LNCaP clone FGC (cell line): ENCODE results near the gene KRTAP3-1.

Experiments used
- DNase-seq: peaks from one replicate; pipeline ENCODE4 v3.0.0-alpha.2; 2011; ENCODE audit warnings: low read depth
- H3K4me3 ChIP-seq: 2 replicates; pipeline ENCODE4 v1.5.1; 2011; ENCODE audit warnings: mild to moderate bottlenecking, low read depth, low read length, control low read depth
- CTCF ChIP-seq: IDR thresholded peaks from 2 replicates; pipeline ENCODE4 v1.5.1; 2012; ENCODE audit warnings: mild to moderate bottlenecking; ENCODE audit not compliant: control insufficient read depth, insufficient read depth; ENCODE audit errors: extremely low read depth

Gene KRTAP3-1

GRCh38 chr17:41020336-41020735 lies 11.4 kb upstream of the KRTAP3-1 start:
- no peak overlapping the region for H3K4me3 ChIP-seq
- no peak for DNase-seq
- no peak for TF ChIP-seq CTCF

GRCh38 chr17:41019415-41019814 lies 10.5 kb upstream of the KRTAP3-1 start:
- no peak for DNase-seq
- no peak for TF ChIP-seq CTCF
- no peak overlapping the region for H3K4me3 ChIP-seq

GRCh38 chr17:41018541-41018940 lies 9.6 kb upstream of the KRTAP3-1 start:
- DNase-seq = no peak
- H3K4me3 ChIP-seq = no peak overlapping the region
- no peak for TF ChIP-seq CTCF

GRCh38 chr17:41016578-41017215 lies 7.8 kb upstream of the KRTAP3-1 start:
- no peak for TF ChIP-seq CTCF
- H3K4me3 ChIP-seq = no peak overlapping the region
- no peak for DNase-seq

GRCh38 chr17:41015454-41015853 lies 6.5 kb upstream of the KRTAP3-1 start:
- no peak for DNase-seq
- TF ChIP-seq CTCF = no peak
- no peak overlapping the region for H3K4me3 ChIP-seq

GRCh38 chr17:41013606-41014005 lies 4.7 kb upstream of the KRTAP3-1 start:
- DNase-seq = no peak
- TF ChIP-seq CTCF = no peak
- H3K4me3 ChIP-seq = no peak overlapping the region

GRCh38 chr17:41013181-41013580 lies 4.3 kb upstream of the KRTAP3-1 start:
- no peak for TF ChIP-seq CTCF
- no peak for DNase-seq
- no peak overlapping the region for H3K4me3 ChIP-seq
